Left cardiac atrium (tissue), 4 donors: ENCODE results near the gene LGALSL. TPM values are rescaled to one million over a fixed set of nuclear protein-coding genes. Genes with fewer than 3 reads are reported as not detected.
"Not testable (repeated sequence)": the region's sequence is repeated elsewhere in the genome, so short reads cannot be mapped to it uniquely, and the experiment has no call there.

Source experiments
- ATAC-seq, 2 donors: fragments of 200-7000 bp; cut with Tn5 transposase; one replicate each; pipeline ENCODE4 v1.9.1; 2020; ENCODE audit warnings: mild to moderate bottlenecking in 2 of 2, moderate library complexity in 2 of 2
- DNase-seq: peaks from one replicate; pipeline ENCODE4 v3.0.0-alpha.2; 2020
- intact Hi-C, 2 donors: fragments of 100-400 bp; cut with DNase I; formaldehyde crosslinking; loops; one replicate each; pipeline versions ENCODE4 v1.14.1 to v1.15.1; 2022 to 2023
- total RNA-seq, 2 donors: library from RNA; stranded (reverse); fragmentation: NEBNext Ultra II Directional; extraction: Animal tissue kit (Norgen Biotek cat#: 25700); gene quantifications; one replicate each; pipeline ENCODE4 v1.2.1, GENCODE V29; 2021
- donor health status: DM: no; HTN: yes; CAD: no.
- donor health status: DM: no; HTN: yes; CAD: no; lungs with severe emphysema.
- donor health status: DM: yes; HTN: yes; CAD: no.
- donor health status: Dilated cardiomyopathy.

LGALSL gene
- total RNA-seq, 2 donors from 2014 or later = 13.1 to 18.0 TPM

DNA sequence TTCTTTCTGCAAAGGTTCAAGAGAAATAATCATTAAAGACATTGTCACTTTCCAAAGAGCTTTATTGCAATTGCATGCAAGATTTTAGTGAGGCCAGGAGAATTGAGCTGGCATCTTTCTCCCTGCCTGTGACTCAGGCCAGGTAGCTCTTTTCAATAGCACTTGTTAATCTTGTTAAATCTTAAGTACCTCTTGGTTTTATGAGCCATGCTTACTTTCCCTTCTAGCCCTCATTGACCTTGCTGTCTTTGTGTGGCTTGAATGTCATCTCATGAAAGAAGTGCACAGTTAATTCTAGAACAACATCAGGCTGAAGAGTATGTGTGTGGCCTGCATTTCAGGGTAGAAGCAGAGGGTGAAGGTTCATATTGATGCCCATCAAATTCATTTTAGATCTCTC, 14.8 kb upstream of the LGALSL start:
- DNase-seq (no peak), ATAC-seq (no peak)
- intact Hi-C loops = no loop called here

DNA sequence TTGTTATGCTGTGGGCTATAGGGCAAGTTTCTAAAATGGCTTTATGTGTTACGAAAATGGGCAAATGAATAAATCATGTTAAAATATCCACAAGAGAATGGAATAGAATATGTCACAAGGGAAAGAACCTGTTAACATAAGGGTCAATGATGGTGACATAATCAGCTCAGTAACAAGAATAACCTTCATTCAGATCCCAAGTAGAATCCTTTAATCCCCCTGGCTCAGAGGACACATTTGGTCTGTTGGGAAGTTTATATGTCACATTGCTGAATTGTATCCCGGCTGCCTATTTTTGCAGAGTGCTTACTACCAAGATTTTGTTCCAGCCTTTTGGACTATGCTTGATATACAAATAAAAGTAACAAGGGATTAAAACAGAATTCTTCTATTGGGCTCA, 13.1 kb upstream of the LGALSL start:
- no peak for ATAC-seq
- DNase-seq = no peak
- intact Hi-C loops = no loop called here

GRCh38 chr2:64442277-64442676, 11.7 kb upstream of the LGALSL start:
- ATAC-seq (no peak), DNase-seq (no peak)
- intact Hi-C loops = no loop called here

DNA sequence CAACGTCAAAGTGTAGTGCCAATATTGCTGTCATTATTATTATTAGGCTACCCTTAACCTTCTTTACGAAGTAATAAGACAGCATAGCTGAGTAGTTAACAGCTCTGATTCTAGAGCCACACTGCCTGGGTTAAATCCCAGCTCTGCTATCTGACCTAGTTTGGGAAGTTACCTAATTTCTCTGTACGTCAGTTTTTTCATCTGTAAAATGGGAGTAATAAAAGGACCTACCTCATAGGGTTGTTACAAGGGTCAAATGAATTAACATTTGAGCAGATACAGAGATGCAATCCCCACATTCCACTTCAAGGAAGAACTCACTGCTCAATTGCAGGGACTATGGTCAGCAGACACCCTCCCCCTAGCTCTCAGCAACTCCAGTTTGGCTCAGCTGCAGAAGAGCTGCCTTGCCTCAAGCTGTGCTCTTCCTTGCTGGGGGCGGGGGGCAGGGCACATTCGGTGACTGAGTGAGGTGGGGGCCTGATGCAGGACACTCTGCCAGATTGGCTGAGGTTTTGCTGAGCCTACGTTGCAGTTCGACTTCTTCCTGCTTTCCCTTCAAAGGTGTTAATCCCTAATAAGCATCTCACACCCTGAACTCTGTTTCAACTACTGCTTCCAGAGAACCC, 11.0 kb upstream of the LGALSL start:
- ATAC-seq (no peak), DNase-seq (no peak)
- intact Hi-C loops = no loop called here

GRCh38 chr2:64445970-64446369, 8.0 kb upstream of the LGALSL start:
- ATAC-seq, intact Hi-C loops: not testable (repeated sequence)

DNA sequence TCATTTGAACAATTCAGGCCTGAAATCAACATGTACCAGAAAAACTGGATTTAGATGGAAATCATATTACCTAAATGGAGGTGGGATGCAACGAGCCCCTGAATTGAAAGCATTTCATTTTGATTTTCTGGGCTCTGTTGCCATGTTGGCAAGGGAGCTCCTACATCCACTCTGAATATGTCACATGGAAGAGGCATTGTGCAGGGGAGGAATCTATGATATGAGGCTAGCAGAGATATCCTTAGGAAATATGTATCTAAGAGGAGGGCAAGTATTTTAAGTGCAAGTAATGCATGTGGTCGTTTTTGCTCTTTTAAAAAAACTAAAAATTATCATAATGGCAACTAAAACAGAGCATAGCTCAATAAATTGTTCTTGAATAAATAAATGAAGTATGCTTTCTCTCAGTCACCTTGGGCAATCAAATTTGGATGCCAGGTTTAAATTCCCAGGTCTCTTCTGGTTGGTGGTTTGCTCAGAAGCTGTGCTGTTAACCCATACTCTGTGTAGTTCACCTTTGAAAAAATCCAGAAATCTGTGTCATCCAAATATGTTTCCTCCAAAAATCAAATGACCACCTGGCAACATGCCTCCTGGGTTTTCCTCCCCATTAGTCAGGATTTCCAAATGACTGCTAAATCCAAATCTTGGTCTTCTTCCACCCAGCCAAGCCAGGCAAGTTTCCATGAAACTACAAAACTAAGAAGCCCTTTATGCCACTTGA, 6.5 kb upstream of the LGALSL start:
- intact Hi-C loops = no loop called here
- DNase-seq (peak; percentile 24), ATAC-seq (peak; percentile 41 to 59)

More at GRCh38 chr2:64445970-64446369, 8.0 kb upstream of the LGALSL start:
- DNase-seq = not testable (repeated sequence)

- intact Hi-C loops = no loop called here
- peak; percentile 24 to 39 for ATAC-seq
- no peak for DNase-seq
Measured at GRCh38 chr2:64448041-64448426, 5.9 kb upstream of the LGALSL start.

DNA sequence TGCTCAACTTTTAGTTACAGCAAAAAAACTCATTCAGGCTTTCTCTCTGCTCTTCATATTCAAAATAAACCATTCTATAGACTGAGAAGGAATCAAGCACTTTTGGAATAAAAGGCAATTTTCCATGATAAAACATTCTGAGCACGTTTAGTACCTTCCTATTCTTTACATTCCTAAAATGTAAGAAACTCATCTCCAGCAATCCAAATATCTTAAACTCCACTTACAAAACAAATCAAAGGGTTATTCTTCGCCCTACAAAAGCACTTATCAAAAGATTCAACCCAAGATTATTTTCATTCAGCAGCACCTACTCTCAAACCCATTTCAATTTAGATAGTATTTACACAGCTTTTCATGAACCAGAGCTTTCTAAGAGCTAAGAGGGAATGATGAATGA, 2.9 kb upstream of the LGALSL start:
- intact Hi-C loops = loop anchor here in 1 of 2 donors (5.0 kb wide), 1 partner anchor 49 kb away; no protein-coding TSS in a partner anchor
- ATAC-seq (no peak), DNase-seq (no peak)

GRCh38 chr2:64454386-64455332, 697 bp downstream of the LGALSL start:
- DNase-seq (peak; percentile 69), ATAC-seq (peak; percentile 52 to 68)
- intact Hi-C loops = loop anchor here in 1 of 2 donors (5.0 kb wide), 1 partner anchor 52 kb away; no protein-coding TSS in a partner anchor

DNA sequence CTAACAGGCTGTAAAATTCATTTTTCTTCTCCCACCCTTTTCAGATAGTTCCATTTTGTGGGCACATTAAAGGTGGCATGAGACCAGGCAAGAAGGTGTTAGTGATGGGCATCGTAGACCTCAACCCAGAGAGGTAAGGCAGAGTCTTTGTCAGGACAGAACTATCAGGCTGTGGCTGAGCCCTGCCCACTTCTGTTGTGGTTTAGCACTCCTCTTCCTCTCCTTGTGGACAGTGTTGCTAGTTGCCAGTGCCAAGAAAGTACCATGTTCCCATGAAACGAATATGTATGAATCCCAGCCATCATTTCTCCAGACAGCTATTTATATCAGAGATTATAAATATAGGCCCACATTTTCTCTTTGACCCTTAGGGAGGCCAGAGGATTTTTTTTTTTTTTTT, 1.6 kb downstream of the LGALSL start:
- ATAC-seq = no peak
- intact Hi-C loops = no loop called here
- DNase-seq = no peak

- ATAC-seq (no peak), DNase-seq (no peak)
- intact Hi-C loops = no loop called here
Measured at GRCh38 chr2:64456293-64456692, 2.3 kb downstream of the LGALSL start.

GRCh38 chr2:64457524-64457923, 3.6 kb downstream of the LGALSL start:
- intact Hi-C loops = no loop called here
- no peak for DNase-seq
- no peak for ATAC-seq

DNA sequence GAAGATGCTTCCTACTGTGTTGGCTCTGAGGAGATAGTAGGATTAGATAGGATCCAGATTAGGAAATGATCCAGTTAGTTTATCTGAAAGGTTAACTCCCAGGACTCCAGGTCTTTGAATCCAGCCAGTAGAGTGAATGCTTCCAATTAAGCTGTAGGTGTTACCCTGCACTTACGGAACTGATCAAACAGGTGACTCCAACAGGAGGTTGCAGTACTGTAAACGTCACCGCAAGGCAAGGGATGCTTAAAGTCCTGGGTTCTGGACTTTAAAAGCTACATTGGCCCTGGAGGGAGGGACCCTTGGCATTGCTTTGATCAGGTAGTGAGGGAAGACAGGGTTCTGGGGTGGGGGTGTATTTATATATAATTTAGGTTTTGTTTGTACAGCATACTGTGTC, 5.6 kb downstream of the LGALSL start:
- DNase-seq (no peak), ATAC-seq (no peak)
- intact Hi-C loops = no loop called here

DNA sequence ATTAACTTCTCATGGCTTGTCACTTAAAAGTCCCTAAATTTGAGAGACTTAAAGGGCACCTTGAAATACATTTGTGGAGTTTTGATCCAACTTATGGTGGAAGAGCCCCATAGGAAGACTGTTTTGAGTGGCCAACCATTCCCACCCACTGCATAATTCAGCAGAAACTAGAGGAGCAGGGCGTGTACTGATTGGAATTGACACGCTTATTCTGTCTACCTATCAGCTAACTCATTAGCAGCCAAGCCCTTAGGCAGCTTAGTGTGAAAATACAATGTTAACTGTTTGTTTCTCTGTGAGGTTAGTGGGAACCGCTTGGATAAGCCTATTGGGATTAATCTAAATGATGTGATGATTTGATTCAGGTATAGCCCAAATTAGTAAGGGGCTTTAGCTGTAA, 6.4 kb downstream of the LGALSL start:
- intact Hi-C loops = no loop called here
- no peak for DNase-seq
- no peak for ATAC-seq

- intact Hi-C loops = no loop called here
- DNase-seq = no peak
- ATAC-seq = no peak
Measured at GRCh38 chr2:64461271-64462058, 7.5 kb downstream of the LGALSL start.

GRCh38 chr2:64462171-64462570, 8.2 kb downstream of the LGALSL start:
- intact Hi-C loops = no loop called here
- ATAC-seq (no peak), DNase-seq (no peak)

DNA sequence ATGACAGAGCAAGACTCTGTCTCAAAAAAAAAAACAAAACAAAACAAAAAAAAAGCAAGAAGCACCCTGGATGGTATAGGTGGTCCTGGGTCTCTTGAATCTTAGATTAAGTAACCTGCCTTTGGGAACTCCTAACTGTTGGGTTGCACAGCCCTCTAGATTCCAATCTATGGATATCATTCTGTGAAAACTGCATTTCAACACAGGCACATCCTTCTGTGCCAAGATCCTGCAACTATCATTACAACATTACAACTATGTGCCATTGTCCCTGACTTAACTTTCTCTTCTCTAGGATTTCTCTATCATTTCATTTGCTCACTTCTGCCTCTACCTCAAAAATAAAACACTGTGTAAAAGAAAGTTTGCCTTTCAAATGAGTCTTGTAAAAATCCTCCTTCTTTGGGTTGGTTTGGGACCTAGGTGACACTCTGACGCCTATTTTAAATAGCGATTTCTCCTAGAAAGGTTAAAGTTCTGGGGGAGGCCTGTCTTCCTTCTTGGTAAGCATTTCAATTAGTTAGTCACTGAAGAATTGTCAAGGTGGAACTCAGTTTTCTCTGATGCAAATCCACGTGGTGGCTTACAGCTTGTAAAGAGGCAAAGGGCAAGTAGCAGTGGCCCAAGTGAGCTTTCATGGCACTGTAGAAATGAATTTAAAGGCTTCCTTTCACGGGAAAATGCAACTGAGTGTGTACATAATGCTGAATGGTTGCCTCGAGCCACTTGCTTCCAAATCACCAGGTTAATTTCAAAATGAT, 9.2 kb downstream of the LGALSL start:
- no peak for ATAC-seq
- intact Hi-C loops = no loop called here
- DNase-seq = no peak

DNA sequence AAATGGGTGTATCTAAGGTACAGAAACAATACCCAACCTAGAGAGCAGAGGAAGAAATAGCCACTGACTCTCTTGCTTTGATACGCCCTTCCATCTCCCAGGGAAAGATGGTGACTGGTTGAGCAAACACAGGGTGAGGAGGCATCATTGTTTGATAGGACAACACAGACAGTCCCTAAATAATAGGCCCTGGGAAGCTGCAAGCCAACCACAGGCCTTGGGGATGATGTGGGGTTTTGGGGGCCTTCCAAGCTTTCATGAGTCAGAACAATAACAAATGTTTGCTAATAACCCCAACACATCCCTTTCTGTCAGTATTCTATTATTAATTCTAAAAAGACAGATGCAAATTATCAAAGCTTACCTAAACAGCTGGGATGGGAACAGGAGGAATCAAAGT, 9.8 kb downstream of the LGALSL start:
- DNase-seq = no peak
- intact Hi-C loops = no loop called here
- peak in 1 of 2 donors; percentile 60 for ATAC-seq
